GM23248 (cell line): ENCODE measurements around the gene PKNOX2.

ENCODE experiments used
- EZH2 ChIP-seq: fragments of 200-600 bp; sonication (generic); IDR thresholded peaks from 2 replicates; pipeline ENCODE4 v1.6.1; 2018; ENCODE audit warnings: antibody characterized with exemption, mild to moderate bottlenecking; ENCODE audit not compliant: insufficient read depth, poor library complexity, severe bottlenecking
- EZH2phosphoT487 ChIP-seq: fragments of 200-600 bp; sonication (generic); IDR thresholded peaks from 2 replicates; pipeline ENCODE4 v1.6.1; 2018; ENCODE audit warnings: antibody characterized with exemption, moderate library complexity, mild to moderate bottlenecking, low read depth; ENCODE audit not compliant: insufficient read depth

DNA sequence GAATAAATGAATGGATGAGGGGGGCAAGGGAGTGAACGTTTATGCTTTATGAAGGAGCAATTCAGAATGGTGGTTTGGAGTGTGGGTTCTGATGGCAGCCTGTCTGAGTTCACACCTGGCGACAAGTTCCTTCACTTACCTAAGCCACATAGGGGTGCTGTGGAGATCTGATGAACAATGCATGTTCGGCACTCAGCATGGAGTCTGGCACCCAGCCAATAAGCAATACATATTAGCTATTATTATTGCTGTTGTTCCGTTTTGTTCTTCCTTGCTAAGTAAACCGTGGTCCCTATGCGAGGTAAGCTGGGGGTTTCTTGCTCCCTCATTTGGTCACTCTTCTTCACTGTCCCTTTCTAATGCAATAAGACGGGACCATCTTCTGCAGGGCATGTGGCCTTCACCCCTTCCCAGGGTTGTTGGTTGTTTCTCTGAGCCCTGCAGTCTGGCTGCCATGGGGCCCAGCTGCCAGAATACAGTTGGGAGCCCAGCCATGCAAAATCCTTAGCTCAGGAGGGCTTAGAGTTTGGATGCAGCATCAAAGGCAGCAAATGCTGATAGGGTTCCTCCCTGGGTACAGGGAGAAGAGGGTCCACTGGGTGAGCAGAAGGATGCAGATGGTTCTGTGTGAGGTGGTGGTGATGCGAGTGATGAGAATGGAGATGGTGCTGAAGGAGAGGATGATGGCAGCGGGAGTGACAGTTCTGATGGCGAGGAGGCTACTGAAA lies 6.4 kb upstream of the PKNOX2 start:
- TF ChIP-seq EZH2phosphoT487 (no peak), EZH2 (no peak)
